Activated CD4-positive, alpha-beta T cell treated with anti-CD3 and anti-CD28 coated beads for 36 hours (primary cell): ENCODE results near the gene ACTG2. TPM values are rescaled to one million over a fixed set of nuclear protein-coding genes. Genes with fewer than 3 reads are reported as not detected.

Source experiments
- ATAC-seq: fragments of 200-7000 bp; cut with Tn5 transposase; one replicate; pipeline ENCODE4 v1.10.0; 2021; ENCODE audit warnings: mild to moderate bottlenecking, moderate library complexity
- CTCF ChIA-PET: fragments of 350-600 bp; sonication (Branson Sonifier 250); formaldehyde crosslinking; loops from one replicate; lab custom pipeline; 2021; ENCODE audit warnings: antibody characterized with exemption; lab: Charles Lee
- POLR2A ChIA-PET: fragments of 350-600 bp; sonication (Branson Sonifier 250); formaldehyde crosslinking; loops from one replicate; lab custom pipeline; 2021; ENCODE audit warnings: antibody characterized with exemption, inconsistent platforms; lab: Charles Lee
- DNase-seq: peaks from one replicate; pipeline ENCODE4 v3.0.0-alpha.2; 2020
- H3K27ac Mint-ChIP-seq: one replicate; pipeline ENCODE4 v1.8.0; 2021; ENCODE audit warnings: mixed read lengths
- H3K27me3 Mint-ChIP-seq: one replicate; pipeline ENCODE4 v1.8.0; 2021; ENCODE audit warnings: mixed read lengths
- H3K36me3 Mint-ChIP-seq: one replicate; pipeline ENCODE4 v1.8.0; 2021; ENCODE audit warnings: low read depth, mixed read lengths
- H3K4me1 Mint-ChIP-seq: one replicate; pipeline ENCODE4 v1.8.0; 2021; ENCODE audit warnings: mixed read lengths
- H3K4me3 Mint-ChIP-seq: one replicate; pipeline ENCODE4 v1.8.0; 2021; ENCODE audit warnings: mild to moderate bottlenecking, moderate library complexity, mixed read lengths
- H3K9me3 Mint-ChIP-seq: one replicate; pipeline ENCODE4 v1.8.0; 2021; ENCODE audit warnings: low read depth, mixed read lengths
- intact Hi-C, 2 experiments: fragments of 100-400 bp; cut with DNase I in 1 of 2; cut with micrococcal nuclease in 1 of 2; formaldehyde crosslinking; loops; one replicate each; pipeline versions ENCODE4 v1.14.2 to v1.15.1; 2022 to 2024; cut with DNase I, micrococcal nuclease
- total RNA-seq, 2 experiments: library from RNA; stranded (reverse); gene quantifications; one replicate each; pipeline ENCODE4 v1.2.3, GENCODE V29; 2021

ACTG2 gene
- total RNA-seq, result under 1 TPM in 1 of 2 experiments, not detected in 1; 0.14 TPM

DNA sequence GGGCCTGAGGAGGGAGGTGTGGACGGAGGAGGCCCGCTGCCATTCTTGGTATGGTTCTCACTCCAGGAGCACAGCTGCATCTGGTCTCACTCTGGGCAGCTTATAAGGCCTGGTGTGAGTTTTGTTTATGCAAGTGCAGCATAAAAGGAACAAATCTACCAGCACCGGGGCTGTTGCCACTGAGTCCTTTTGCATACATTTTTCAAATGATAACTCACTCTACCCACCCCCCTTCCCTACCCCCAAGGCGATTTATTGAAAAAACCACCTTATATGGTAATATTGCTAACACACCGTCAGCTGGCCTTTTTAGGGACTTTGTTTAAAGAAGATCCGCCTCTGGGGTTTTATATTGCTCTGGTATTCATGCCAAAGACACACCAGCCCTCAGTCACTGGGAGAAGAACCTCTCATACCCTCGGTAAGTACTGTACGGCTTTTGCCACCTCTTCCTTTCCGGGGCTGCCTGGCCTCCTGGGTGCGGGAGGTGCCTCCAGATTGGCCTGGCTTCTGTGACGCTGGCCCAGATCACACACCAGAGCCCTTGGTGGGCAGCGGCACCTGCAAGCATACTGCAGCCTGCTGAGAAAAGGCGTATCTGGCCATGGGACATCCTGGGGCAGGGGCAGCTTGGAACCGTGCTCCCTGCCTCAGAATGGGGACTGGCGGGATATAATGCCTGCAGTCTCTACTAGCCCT is at the start of gene ACTG2:
Gene ACTG2 (plus strand): TSS at position 378 of the 699 bp plus-strand sequence. CDS start 8,304 bp downstream, outside the sequence.
- ChIA-PET POLR2A (no interaction called here), CTCF (interaction anchor here (0.7 to 1.6 kb wide), 5 partner anchors 15 to 160 kb away, joined by 3 to 6 read pairs (median 3); no protein-coding TSS in a partner anchor)
- DNase-seq, result no peak
- no peak within 1 kb of the TSS for H3K27ac Mint-ChIP-seq
- H3K36me3 Mint-ChIP-seq, result no peaks in the 10 kb centered on the region
- H3K9me3 Mint-ChIP-seq, result no peaks in the 10 kb centered on the region
- H3K4me3 Mint-ChIP-seq, result no peak within 1 kb of the TSS
- H3K27me3 Mint-ChIP-seq, result peaks cover 3% of the 10 kb centered on the region
- intact Hi-C loops, result loop anchor here in 1 of 2 experiments (10.0 kb wide), 1 partner anchor 208 kb away; no protein-coding TSS in a partner anchor
- no peak for ATAC-seq
- peaks cover 38% of the 10 kb centered on the region for H3K4me1 Mint-ChIP-seq

DNA sequence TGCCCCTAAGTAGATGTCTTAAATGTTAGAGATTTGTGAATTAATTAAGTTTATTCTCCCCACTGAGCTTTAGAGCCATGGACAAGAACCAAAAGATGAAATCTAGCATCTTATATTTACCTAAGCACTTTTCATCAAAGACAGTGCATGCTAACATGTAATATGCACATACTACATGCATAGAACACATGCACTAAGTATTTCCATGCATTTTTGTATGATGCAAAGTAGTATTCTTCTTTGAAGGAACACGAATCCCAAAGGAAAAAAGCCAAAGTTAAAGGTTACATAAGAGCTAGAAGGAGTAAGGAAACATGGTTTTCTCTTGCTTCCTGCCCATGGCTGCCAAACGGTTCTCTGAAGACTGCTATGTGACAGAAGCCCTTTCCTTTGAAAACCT is 48.7 kb upstream of the ACTG2 start:
- intact Hi-C loops, result no loop called here
- Mint-ChIP-seq H3K4me3 (no peak overlapping the region), H3K27me3 (no peaks in the 10 kb centered on the region), H3K9me3 (no peaks in the 10 kb centered on the region), H3K4me1 (peaks cover 17% of the 10 kb centered on the region), H3K27ac (peak overlapping the region; percentile 1), H3K36me3 (peaks cover 60% of the 10 kb centered on the region)
- ATAC-seq (no peak), DNase-seq (no peak)
- ChIA-PET CTCF (interaction anchor here (0.7 to 1.5 kb wide), 2 partner anchors 10 to 15 kb away, joined by 3 to 4 read pairs; no protein-coding TSS in a partner anchor), POLR2A (interaction anchor here (0.7 kb wide), 1 partner anchor 151 kb away, joined by 3 read pairs; no protein-coding TSS in a partner anchor)

DNA sequence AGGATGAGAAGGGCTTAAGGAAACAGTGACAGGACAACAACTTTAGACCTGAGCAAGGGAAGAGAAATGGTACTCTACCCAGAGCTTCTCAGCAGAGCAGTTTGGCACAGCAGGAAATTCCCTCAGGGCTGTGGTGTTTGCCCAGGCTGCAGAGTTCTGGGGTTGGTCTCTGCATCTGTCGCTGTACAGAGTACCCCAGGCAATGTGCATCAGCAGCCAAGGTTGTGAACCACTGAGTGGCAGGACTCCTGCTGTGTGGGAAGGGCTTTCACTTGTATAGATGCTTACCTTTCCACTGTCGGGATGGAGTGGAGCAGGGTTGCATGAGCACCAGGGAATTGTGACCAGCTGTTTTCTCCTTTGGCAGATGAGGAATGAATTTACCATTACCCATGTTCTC is 42.8 kb upstream of the ACTG2 start:
- ChIA-PET CTCF (no interaction called here), POLR2A (no interaction called here)
- Mint-ChIP-seq H3K36me3 (peaks cover 54% of the 10 kb centered on the region), H3K4me1 (no peaks in the 10 kb centered on the region), H3K27ac (no peak overlapping the region), H3K4me3 (no peak overlapping the region), H3K9me3 (no peaks in the 10 kb centered on the region), H3K27me3 (no peaks in the 10 kb centered on the region)
- intact Hi-C loops, result loop anchor here in 1 of 2 experiments (10.0 kb wide), 1 partner anchor 135 kb away; the partner anchor contains the start of gene TET3
- DNase-seq (no peak), ATAC-seq (no peak)

DNA sequence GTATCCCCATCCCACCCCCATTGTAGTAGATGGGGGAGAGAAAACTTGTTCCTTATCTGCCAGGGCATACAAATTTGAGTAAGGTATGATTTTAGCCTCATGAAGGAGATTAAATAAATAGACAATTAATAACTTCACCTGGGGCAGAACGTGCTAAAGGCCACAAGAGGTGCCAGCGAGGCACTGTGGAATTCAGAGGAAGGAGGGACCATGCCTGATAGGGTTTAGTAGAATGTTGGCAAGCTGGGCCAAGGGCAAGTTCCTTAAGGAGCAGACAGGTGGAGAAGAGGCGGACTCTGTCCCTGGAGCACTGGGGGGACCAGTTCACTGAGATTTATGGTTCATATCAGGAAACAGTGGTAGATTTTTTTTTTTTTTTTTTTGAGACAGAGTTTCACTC is 41.5 kb upstream of the ACTG2 start:
- H3K4me3 Mint-ChIP-seq, result no peak overlapping the region
- intact Hi-C loops, result loop anchor here in 1 of 2 experiments (10.0 kb wide), 1 partner anchor 134 kb away; the partner anchor contains the start of gene TET3
- POLR2A ChIA-PET, result no interaction called here
- DNase-seq, result no peak
- H3K36me3 Mint-ChIP-seq, result peaks cover 57% of the 10 kb centered on the region
- H3K4me1 Mint-ChIP-seq, result peaks cover 7% of the 10 kb centered on the region
- no peaks in the 10 kb centered on the region for H3K9me3 Mint-ChIP-seq
- CTCF ChIA-PET, result interaction anchor here (0.6 to 1.5 kb wide), 4 partner anchors 17 to 296 kb away, joined by 3 to 5 read pairs (median 4); no protein-coding TSS in a partner anchor
- H3K27me3 Mint-ChIP-seq, result no peaks in the 10 kb centered on the region
- peak overlapping the region; percentile 72 for H3K27ac Mint-ChIP-seq
- peak; percentile 40 for ATAC-seq

DNA sequence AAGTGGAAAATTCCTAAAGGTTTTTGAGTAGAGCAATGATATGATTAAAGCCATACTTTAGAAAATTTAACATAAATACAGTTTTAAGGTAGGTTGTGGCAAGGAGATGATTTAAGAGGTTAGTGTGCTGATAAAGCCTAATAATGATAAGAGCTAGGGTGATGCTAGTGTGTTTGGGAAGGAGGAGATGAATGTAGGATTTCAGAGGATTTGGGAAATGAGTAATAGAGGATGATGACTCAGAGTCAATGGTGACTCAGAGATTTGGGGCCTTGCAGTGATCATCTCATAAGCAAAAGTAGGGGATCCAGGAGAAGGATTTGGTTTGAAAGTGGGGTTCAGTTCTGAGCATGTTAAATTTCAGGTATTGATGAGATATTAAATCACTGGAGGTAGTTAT is 40.8 kb upstream of the ACTG2 start:
- Mint-ChIP-seq H3K4me3 (no peak overlapping the region), H3K36me3 (peaks cover 58% of the 10 kb centered on the region), H3K9me3 (no peaks in the 10 kb centered on the region), H3K4me1 (peaks cover 8% of the 10 kb centered on the region), H3K27ac (no peak overlapping the region), H3K27me3 (no peaks in the 10 kb centered on the region)
- DNase-seq, result no peak
- ChIA-PET POLR2A (no interaction called here), CTCF (interaction anchor here (0.7 to 0.8 kb wide), 2 partner anchors 18 to 58 kb away, joined by 3 to 4 read pairs; no protein-coding TSS in a partner anchor)
- intact Hi-C loops, result loop anchor here (2.0 to 10.0 kb wide), 2 partner anchors 75 to 133 kb away; partner anchors contain the start of genes DGUOK (in 1 of the 2) and TET3 (in 1 of the 2)
- ATAC-seq, result peak; percentile 83

DNA sequence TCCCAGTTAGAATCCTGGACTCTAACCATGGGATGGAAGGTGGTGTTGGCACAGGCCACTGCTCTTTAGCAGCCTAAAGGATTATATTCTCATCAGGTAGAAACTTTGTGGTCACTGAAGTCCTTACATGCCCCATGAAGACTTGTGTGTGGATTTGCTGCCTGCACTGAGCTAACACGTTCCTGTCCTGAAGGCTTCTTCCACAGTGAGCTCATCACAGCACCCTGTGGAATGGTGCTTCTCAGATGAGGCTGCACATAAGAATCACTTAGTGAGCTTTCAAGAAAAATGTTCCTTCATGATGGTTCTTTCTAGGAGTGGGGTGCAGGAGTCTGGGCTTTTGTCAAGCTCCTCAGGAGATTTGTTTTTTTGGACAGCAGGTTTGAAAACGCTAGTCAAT is 37.3 kb upstream of the ACTG2 start:
- Mint-ChIP-seq H3K4me3 (no peak overlapping the region), H3K36me3 (peaks cover 52% of the 10 kb centered on the region), H3K4me1 (peaks cover 28% of the 10 kb centered on the region), H3K27ac (no peak overlapping the region), H3K9me3 (no peaks in the 10 kb centered on the region), H3K27me3 (no peaks in the 10 kb centered on the region)
- CTCF ChIA-PET, result interaction anchor here (0.6 to 1.0 kb wide), 2 partner anchors 10 to 14 kb away, joined by 3 read pairs; no protein-coding TSS in a partner anchor
- DNase-seq, result no peak
- intact Hi-C loops, result loop anchor here in 1 of 2 experiments (5.0 to 10.0 kb wide), 2 partner anchors 42 to 129 kb away; partner anchors contain the start of gene TET3
- POLR2A ChIA-PET, result no interaction called here
- ATAC-seq, result no peak

DNA sequence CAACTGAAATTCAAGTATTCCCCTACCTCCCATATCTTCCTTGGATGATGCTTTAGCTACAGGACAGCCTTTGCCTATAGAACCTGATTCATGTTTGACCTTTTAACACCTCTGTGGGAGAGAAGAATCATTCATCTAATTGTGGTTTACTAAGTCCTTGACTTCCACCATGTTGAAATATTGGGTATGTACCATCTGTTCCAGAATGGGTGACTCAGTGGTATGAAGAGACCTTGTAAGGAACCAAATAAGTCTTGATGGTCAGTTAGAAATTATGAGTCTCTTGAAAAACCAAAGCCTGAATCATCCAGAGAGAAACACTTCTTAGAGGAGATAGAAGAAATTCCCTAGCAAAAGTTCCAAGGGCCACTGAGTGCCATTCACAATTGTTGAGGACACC is 36.6 kb upstream of the ACTG2 start:
- no peak overlapping the region for H3K4me3 Mint-ChIP-seq
- ChIA-PET CTCF (interaction anchor here (1.0 kb wide), 1 partner anchor 11 kb away, joined by 3 read pairs; no protein-coding TSS in a partner anchor), POLR2A (no interaction called here)
- no peak overlapping the region for H3K27ac Mint-ChIP-seq
- no peaks in the 10 kb centered on the region for H3K27me3 Mint-ChIP-seq
- DNase-seq (no peak), ATAC-seq (no peak)
- peaks cover 52% of the 10 kb centered on the region for H3K36me3 Mint-ChIP-seq
- H3K9me3 Mint-ChIP-seq, result no peaks in the 10 kb centered on the region
- peaks cover 32% of the 10 kb centered on the region for H3K4me1 Mint-ChIP-seq
- intact Hi-C loops, result loop anchor here in 1 of 2 experiments (5.0 to 10.0 kb wide), 2 partner anchors 41 to 129 kb away; partner anchors contain the start of gene TET3

DNA sequence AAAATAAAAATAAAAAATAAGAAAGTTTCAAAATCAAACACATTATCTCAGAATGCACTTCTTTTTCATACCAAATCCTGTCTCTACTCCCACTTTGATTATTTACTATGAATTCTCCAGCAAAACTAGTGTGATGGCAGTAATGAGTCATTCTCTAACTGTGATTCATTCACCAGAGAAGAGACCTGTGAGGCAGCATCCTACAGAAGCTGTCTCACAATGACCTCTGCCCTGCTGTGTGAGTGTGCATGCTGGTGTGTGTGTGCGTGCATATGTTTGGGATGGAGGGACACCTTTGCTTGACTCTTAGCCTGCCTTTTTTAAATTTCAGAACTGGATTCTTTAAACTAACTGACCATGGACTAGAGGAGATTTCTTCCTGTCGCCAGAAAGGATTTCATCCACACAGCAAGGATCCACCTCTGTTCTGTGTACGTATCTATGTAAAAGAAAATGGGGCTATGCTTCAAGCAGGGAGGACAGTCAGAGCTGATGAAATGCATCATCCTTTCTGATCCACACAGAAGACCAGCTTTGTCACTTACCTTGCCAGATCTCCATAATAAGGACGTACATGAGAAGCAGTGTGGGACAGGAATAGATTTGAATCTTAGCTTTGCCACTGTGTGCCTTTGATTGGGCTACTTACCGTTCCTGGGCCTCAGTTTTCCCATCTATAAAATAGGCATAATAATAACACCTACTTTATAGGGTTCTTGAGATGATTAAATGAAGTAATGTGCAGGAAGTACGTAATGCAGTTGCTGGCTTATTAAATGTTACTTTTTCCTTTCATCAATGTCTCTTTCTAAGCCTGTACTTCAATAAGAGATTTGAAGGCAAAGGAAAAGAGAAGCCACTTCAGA is 32.9 kb upstream of the ACTG2 start:
- H3K4me1 Mint-ChIP-seq, result peaks cover 32% of the 10 kb centered on the region
- peak; percentile 100 for ATAC-seq
- peak overlapping the region; percentile 77 for H3K27ac Mint-ChIP-seq
- H3K9me3 Mint-ChIP-seq, result no peaks in the 10 kb centered on the region
- ChIA-PET POLR2A (interaction anchor here (0.6 kb wide), 2 partner anchors 19 to 36 kb away, joined by 3 read pairs; no protein-coding TSS in a partner anchor), CTCF (interaction anchor here (0.5 to 1.7 kb wide), 3 partner anchors 36 to 475 kb away, joined by 3 to 4 read pairs (median 3); no protein-coding TSS in a partner anchor)
- H3K36me3 Mint-ChIP-seq, result peaks cover 68% of the 10 kb centered on the region
- no peak overlapping the region for H3K4me3 Mint-ChIP-seq
- peak; percentile 76 for DNase-seq
- intact Hi-C loops, result loop anchor here (1.0 to 10.0 kb wide), 6 partner anchors 26 to 125 kb away; partner anchors contain the start of gene TET3 (in 1 of the 2)
- H3K27me3 Mint-ChIP-seq, result no peaks in the 10 kb centered on the region

DNA sequence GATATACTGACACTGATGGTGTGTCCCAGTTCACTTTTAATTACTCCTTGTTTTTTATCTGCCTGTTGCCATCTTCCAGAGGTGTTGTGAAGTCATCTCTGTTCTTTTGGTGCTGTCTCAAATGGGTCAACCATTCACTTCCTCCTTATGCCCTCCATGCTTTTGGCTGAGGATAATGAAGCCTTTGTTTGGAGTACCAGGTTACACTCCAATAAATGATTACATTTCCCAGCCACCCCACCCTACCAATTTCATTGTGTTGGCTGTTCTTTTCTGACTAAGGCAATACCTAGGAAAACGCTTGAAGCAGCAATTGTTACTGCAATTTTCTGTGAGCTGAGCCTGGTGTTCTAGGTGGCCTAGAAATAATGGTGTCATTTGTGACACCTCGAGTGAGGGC is 29.8 kb upstream of the ACTG2 start:
- H3K4me1 Mint-ChIP-seq, result peaks cover 22% of the 10 kb centered on the region
- no peak for DNase-seq
- peaks cover 60% of the 10 kb centered on the region for H3K36me3 Mint-ChIP-seq
- no peaks in the 10 kb centered on the region for H3K9me3 Mint-ChIP-seq
- no peak overlapping the region for H3K4me3 Mint-ChIP-seq
- CTCF ChIA-PET, result interaction anchor here (1.2 to 2.8 kb wide), 3 partner anchors 12 to 288 kb away, joined by 5 to 12 read pairs (median 5); no protein-coding TSS in a partner anchor
- intact Hi-C loops, result no loop called here
- ATAC-seq, result no peak
- H3K27me3 Mint-ChIP-seq, result no peaks in the 10 kb centered on the region
- POLR2A ChIA-PET, result no interaction called here
- H3K27ac Mint-ChIP-seq, result no peak overlapping the region

DNA sequence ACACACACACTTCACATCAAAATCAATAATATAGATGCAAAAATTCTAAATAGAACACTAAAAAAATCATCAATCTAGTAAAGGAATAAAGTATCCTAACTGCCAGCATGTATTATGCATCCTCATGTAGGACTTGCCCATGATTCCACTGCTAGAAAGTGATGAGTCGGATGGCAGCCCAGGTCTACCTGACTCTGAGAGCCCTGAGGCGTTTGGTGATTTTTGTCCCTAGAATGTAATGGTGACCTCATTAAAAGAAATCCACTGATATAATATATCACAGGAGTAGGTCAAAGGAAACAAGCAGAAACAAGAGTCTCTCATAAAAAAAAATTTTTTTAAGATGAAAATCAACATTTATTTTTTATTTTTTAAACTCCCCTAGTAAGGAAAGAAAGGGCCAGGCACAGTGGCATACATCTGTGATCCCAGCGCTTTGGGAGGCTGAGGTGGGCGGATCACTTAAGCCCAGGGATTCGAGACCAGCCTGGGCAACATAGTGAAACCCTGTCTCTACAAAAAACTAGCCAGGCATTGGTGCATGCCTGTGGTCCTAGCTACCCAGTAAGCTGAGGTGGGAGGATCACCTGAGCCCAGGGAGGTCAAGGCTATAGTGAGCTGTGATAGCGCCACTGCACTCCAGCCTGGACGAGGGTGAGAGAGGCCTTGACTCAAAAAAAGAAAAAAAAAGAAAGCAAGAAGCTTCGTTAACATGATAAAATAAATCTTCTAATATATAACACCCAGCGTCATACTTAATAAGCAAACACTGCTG is 24.4 kb upstream of the ACTG2 start:
- H3K36me3 Mint-ChIP-seq, result peaks cover 32% of the 10 kb centered on the region
- ATAC-seq (no peak), DNase-seq (no peak)
- intact Hi-C loops, result no loop called here
- ChIA-PET POLR2A (no interaction called here), CTCF (interaction anchor here (0.6 kb wide), 2 partner anchors 373 to 419 kb away, joined by 3 read pairs; no protein-coding TSS in a partner anchor)
- H3K27me3 Mint-ChIP-seq, result no peaks in the 10 kb centered on the region
- no peaks in the 10 kb centered on the region for H3K4me1 Mint-ChIP-seq
- H3K9me3 Mint-ChIP-seq, result no peaks in the 10 kb centered on the region
- no peak overlapping the region for H3K27ac Mint-ChIP-seq
- no peak overlapping the region for H3K4me3 Mint-ChIP-seq
